DOHH2 (cell line): Measurements from ENCODE around the gene CD8B2.

ENCODE experiments used
- EZH2phosphoT487 ChIP-seq: fragments of 200-600 bp; sonication (generic); IDR thresholded peaks from 2 replicates; pipeline ENCODE4 v1.6.1; 2017; ENCODE audit warnings: borderline replicate concordance, mild to moderate bottlenecking, antibody characterized with exemption, low read length, moderate library complexity, mixed read lengths
- TF ChIP-seq, protein P1 (sequence below): fragments of 200-600 bp; sonication (generic); IDR thresholded peaks from one replicate; pipeline ENCODE4 v1.5.1; 2014; ENCODE audit warnings: antibody characterized with exemption, mild to moderate bottlenecking, low read depth, low read length; ENCODE audit not compliant: poor library complexity, severe bottlenecking

DNA sequence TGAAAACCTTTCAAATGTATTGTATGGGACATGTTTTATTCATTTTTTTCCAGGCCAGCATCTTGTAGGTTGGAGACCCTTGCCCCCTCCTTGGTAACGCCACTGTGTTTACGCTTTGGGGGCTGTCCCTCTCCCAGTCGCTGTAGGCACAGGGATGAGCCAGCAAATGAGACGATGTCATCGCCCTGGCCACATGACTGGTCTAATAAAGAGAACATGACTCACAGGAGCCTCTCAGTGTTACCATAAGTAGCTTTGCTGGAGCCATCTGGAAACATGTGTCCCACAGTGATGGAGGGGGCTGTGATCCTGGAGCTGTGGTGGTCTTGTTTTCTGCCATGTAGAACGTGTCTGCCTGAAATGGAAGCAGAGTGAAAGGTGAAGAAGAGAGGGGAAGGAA, 78.9 kb downstream of the CD8B2 start:
- TF ChIP-seq, protein P1, sequence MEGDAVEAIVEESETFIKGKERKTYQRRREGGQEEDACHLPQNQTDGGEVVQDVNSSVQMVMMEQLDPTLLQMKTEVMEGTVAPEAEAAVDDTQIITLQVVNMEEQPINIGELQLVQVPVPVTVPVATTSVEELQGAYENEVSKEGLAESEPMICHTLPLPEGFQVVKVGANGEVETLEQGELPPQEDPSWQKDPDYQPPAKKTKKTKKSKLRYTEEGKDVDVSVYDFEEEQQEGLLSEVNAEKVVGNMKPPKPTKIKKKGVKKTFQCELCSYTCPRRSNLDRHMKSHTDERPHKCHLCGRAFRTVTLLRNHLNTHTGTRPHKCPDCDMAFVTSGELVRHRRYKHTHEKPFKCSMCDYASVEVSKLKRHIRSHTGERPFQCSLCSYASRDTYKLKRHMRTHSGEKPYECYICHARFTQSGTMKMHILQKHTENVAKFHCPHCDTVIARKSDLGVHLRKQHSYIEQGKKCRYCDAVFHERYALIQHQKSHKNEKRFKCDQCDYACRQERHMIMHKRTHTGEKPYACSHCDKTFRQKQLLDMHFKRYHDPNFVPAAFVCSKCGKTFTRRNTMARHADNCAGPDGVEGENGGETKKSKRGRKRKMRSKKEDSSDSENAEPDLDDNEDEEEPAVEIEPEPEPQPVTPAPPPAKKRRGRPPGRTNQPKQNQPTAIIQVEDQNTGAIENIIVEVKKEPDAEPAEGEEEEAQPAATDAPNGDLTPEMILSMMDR: no peak
- no peak for TF ChIP-seq EZH2phosphoT487
